ENCODE data around the gene SEMA3F.

The SEMA3F gene

GRCh38 chr3:50235716-50236483, 80.8 kb downstream of the SEMA3F start, which contains the start of gene GNAI2:
GNAI2 (plus strand) TSS chr3:50236204; CDS start chr3:50236336, 132 bp downstream.
- DNase-seq = peak; percentile 99

- DNase-seq = no peak
These were observed 81.5 kb downstream of the SEMA3F start for GRCh38 chr3:50236484-50237132.

- DNase-seq = peak in 1 of 2 donors; percentile 44
These were observed 82.1 kb downstream of the SEMA3F start for GRCh38 chr3:50237133-50237651.

- DNase-seq = peak; percentile 93 to 95
These were observed 82.8 kb downstream of the SEMA3F start for GRCh38 chr3:50237754-50238548.

- DNase-seq = peak; percentile 70 to 72
These were observed 83.5 kb downstream of the SEMA3F start for GRCh38 chr3:50238549-50239026.

Measured in inflammatory macrophage (primary cell).